ENCODE measurements around the gene DENND1B.

DNA sequence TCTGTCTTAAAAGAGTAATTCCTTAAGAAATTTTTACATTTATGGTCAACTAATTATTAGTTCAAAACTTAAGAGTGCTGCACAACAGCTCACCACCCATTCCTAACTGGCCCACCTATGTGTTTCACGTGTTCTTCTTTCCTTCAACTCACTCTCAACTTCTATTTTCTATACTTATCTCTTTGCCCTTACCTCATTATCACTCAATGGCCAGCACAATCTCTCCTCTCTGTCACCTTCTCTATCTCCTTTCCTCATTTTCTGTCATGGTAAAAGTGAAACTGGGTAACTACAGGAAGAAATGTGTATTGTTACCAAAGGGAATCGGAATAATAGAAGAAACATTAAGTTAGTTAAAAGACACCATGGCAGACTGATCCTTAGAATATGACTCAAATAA, 43.1 kb downstream of the DENND1B start:
- TF ChIP-seq EZH2 (IDR thresholded peaks at IDR 0.05; ENCODE audit: borderline replicate concordance, low read depth, low read length, severe bottlenecking) = no peak
- TF ChIP-seq, protein P1, sequence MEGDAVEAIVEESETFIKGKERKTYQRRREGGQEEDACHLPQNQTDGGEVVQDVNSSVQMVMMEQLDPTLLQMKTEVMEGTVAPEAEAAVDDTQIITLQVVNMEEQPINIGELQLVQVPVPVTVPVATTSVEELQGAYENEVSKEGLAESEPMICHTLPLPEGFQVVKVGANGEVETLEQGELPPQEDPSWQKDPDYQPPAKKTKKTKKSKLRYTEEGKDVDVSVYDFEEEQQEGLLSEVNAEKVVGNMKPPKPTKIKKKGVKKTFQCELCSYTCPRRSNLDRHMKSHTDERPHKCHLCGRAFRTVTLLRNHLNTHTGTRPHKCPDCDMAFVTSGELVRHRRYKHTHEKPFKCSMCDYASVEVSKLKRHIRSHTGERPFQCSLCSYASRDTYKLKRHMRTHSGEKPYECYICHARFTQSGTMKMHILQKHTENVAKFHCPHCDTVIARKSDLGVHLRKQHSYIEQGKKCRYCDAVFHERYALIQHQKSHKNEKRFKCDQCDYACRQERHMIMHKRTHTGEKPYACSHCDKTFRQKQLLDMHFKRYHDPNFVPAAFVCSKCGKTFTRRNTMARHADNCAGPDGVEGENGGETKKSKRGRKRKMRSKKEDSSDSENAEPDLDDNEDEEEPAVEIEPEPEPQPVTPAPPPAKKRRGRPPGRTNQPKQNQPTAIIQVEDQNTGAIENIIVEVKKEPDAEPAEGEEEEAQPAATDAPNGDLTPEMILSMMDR (IDR thresholded peaks at IDR 0.05; ENCODE audit: borderline replicate concordance, extremely low read depth, low read length, poor library complexity, severe bottlenecking) = no peak
